Upper lobe of left lung (tissue), 4 donors: ENCODE data around the gene YKT6.

Experiments
- POLR2AphosphoS5 ChIP-seq, 2 donors: sonication (generic); formaldehyde crosslinking; IDR thresholded peaks; one replicate each; pipeline ENCODE4 v1.5.1; 2017; ENCODE audit warnings: antibody characterized with exemption in 2 of 2
- TF ChIP-seq, protein P1 (sequence below), 6 experiments: fragments of 450-650 bp in 4 of 6; fragments of 200-600 bp in 2 of 6; sonication (generic) in 2 of 6; IDR thresholded peaks; one replicate each; pipeline ENCODE4 v1.5.1; 2016 to 2019; ENCODE audit warnings: antibody characterized with exemption in 6 of 6

- TF ChIP-seq POLR2AphosphoS5 (IDR thresholded peaks at IDR 0.05) = no peak
- TF ChIP-seq, protein P1, sequence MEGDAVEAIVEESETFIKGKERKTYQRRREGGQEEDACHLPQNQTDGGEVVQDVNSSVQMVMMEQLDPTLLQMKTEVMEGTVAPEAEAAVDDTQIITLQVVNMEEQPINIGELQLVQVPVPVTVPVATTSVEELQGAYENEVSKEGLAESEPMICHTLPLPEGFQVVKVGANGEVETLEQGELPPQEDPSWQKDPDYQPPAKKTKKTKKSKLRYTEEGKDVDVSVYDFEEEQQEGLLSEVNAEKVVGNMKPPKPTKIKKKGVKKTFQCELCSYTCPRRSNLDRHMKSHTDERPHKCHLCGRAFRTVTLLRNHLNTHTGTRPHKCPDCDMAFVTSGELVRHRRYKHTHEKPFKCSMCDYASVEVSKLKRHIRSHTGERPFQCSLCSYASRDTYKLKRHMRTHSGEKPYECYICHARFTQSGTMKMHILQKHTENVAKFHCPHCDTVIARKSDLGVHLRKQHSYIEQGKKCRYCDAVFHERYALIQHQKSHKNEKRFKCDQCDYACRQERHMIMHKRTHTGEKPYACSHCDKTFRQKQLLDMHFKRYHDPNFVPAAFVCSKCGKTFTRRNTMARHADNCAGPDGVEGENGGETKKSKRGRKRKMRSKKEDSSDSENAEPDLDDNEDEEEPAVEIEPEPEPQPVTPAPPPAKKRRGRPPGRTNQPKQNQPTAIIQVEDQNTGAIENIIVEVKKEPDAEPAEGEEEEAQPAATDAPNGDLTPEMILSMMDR (IDR thresholded peaks at IDR 0.05) = no peak
Measured at GRCh38 chr7:44222074-44222473, 21.3 kb downstream of the YKT6 start.
